ENCODE measurements around the gene PIP5KL1. TPM values are rescaled to one million over a fixed set of nuclear protein-coding genes. Genes with fewer than 3 reads are reported as not detected.
A peak's percentile ranks its signal among the peaks of the same experiment; 100 is the strongest.

PIP5KL1 gene
- total and polyA plus RNA-seq, 2 experiments from 2014 or later: 1.4 to 1.6 TPM

DNA sequence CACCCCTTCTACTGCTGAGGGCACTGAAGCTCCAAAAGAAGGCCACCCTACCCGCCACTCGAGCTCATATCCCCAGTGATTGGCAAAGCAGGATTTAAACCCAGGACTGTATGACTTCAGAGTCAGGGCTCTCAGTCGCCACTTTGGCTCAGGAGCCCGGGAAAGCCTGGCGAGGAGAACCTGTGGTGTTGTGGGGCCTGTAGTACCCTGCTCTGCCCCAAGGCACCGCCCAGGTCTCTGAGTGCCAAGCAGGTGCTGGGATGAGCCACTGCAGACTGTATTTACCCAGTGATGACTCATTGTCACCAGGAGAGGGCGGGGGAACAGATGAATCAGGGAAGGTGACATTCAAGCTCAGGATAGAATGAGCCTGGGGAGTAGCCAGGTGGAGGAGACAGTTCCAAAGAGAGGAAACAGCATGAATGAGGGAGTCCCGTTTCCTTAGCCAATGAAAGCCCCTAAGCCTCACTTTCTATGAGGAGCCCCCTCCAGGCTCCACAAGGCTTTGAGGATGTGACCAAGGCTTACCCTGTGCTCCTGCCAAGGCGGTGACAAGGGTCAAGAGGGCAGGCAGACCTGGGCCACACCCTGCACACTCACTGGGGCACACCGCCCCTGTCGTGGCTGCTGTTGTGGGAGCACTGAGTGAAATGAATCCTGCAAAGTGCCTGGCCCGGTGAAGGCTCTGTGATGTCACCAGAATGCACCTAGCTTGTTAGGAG, 24.9 kb upstream of the PIP5KL1 start:
- Histone ChIP-seq H3K27me3 (no peaks in the 10 kb centered on the region), H2AFZ (no peak overlapping the region), H3K4me2 (peak overlapping the region; percentile 64), H3K79me2 (peaks cover 95% of the 10 kb centered on the region), H3K9me3 (ENCODE audit: low read depth) (no peaks in the 10 kb centered on the region), H3K9me2 (replicated peaks; ENCODE audit: insufficient read depth) (no peaks in the 10 kb centered on the region), H3K4me1 (ENCODE audit: insufficient read depth) (peaks cover 49% of the 10 kb centered on the region), H3K27ac (peak overlapping the region; percentile 90), H4K20me1 (ENCODE audit: insufficient read depth, poor library complexity, severe bottlenecking) (peaks cover 33% of the 10 kb centered on the region), H3K4me3 (no peak overlapping the region), H3K36me3 (replicated peaks; ENCODE audit: insufficient read depth, low read depth) (no peaks in the 10 kb centered on the region)
- TF ChIP-seq, protein P1, sequence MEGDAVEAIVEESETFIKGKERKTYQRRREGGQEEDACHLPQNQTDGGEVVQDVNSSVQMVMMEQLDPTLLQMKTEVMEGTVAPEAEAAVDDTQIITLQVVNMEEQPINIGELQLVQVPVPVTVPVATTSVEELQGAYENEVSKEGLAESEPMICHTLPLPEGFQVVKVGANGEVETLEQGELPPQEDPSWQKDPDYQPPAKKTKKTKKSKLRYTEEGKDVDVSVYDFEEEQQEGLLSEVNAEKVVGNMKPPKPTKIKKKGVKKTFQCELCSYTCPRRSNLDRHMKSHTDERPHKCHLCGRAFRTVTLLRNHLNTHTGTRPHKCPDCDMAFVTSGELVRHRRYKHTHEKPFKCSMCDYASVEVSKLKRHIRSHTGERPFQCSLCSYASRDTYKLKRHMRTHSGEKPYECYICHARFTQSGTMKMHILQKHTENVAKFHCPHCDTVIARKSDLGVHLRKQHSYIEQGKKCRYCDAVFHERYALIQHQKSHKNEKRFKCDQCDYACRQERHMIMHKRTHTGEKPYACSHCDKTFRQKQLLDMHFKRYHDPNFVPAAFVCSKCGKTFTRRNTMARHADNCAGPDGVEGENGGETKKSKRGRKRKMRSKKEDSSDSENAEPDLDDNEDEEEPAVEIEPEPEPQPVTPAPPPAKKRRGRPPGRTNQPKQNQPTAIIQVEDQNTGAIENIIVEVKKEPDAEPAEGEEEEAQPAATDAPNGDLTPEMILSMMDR (IDR thresholded peaks at IDR 0.05; ENCODE audit: poor library complexity): peak; percentile 37
- TF ChIP-seq EZH2 (IDR thresholded peaks at IDR 0.05; ENCODE audit: borderline replicate concordance): no peak
- DNase-seq (ENCODE audit: low spot score): peak; percentile 90
- WGBS (ENCODE audit: low lambda C conversion rate, missing lambda C conversion rate): 53% methylated on average over 12 of the region's 12 CpGs

DNA sequence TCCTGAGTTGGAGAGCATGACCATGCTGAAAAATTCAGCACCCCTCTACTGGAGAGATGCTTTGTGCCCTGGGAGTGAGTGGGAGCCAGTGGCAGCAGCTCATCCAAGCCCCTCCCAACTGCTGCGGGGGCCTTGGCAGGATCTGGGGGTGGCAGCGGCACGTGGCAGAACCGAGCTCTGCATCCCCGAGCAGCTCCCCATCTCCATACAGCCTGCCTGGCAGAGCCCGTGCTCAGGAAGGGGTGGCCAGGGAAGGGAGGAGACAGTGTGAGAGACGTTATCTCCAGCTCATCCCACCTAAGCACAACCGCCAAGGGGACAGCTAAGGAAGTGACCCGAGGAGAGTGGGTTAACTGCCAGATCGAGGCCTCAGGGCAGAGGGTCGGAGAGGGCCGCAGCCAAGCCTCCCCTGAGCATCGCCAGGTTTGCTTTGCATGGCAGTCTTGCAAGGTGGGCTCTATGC, 24.3 kb upstream of the PIP5KL1 start:
- DNase-seq (ENCODE audit: low spot score): no peak
- no peak overlapping the region for H2AFZ ChIP-seq
- H3K36me3 ChIP-seq (replicated peaks; ENCODE audit: insufficient read depth, low read depth): no peaks in the 10 kb centered on the region
- H4K20me1 ChIP-seq (ENCODE audit: insufficient read depth, poor library complexity, severe bottlenecking): peaks cover 33% of the 10 kb centered on the region
- no peak for TF ChIP-seq EZH2 (IDR thresholded peaks at IDR 0.05; ENCODE audit: borderline replicate concordance)
- TF ChIP-seq EZH2phosphoT487 (IDR thresholded peaks at IDR 0.05; ENCODE audit: low read depth, severe bottlenecking, unreplicated experiment): no peak
- TF ChIP-seq, protein P1 (IDR thresholded peaks at IDR 0.05; ENCODE audit: poor library complexity): no peak
- H3K9me2 ChIP-seq (replicated peaks; ENCODE audit: insufficient read depth): no peaks in the 10 kb centered on the region
- no peaks in the 10 kb centered on the region for H3K9me3 ChIP-seq (ENCODE audit: low read depth)
- peak overlapping the region; percentile 61 for H3K4me2 ChIP-seq
- no peaks in the 10 kb centered on the region for H3K27me3 ChIP-seq
- peaks cover 45% of the 10 kb centered on the region for H3K4me1 ChIP-seq (ENCODE audit: insufficient read depth)
- no peak overlapping the region for H3K4me3 ChIP-seq
- peak overlapping the region; percentile 90 for H3K27ac ChIP-seq
- WGBS (ENCODE audit: low lambda C conversion rate, missing lambda C conversion rate): 84% methylated on average over 13 of the region's 13 CpGs
- peaks cover 96% of the 10 kb centered on the region for H3K79me2 ChIP-seq

DNA sequence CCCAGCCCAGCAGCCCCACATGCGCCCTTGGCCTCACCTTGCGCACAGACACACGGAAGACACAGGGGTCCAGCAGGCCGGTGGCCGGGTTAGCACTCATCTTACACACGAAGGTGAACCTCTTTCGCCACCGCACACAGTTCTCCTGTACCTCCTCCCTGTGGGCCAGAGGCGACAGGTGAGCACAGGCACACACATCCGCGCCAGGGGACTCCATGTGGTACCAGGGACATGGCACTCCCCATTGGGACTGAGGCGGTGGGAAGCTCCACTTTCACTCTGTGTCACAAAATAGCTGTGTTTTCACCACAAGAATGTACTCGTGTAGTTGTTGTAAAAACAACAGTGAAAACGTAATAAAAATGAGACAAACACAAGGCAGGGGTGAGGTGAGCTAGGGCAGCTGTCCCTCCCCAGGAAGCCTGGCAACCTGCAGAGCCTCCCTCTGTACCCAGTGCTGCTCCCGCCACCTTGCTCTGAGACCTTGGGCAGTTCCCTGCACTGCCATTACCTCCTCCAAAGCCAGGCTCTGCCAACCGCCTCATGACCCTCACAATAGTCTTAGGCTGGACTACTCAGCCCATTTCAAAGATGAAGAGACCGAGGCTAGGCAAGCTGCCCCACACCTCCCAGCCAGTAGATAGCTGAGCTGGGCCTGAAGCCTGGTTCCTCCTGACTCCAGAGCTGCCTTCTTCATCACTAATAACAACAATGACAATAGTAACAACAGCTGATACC, 23.4 kb upstream of the PIP5KL1 start:
- Histone ChIP-seq H2AFZ (no peak overlapping the region), H3K4me1 (ENCODE audit: insufficient read depth) (peaks cover 39% of the 10 kb centered on the region), H3K9me2 (replicated peaks; ENCODE audit: insufficient read depth) (no peaks in the 10 kb centered on the region), H3K9me3 (ENCODE audit: low read depth) (no peaks in the 10 kb centered on the region), H3K4me2 (no peak overlapping the region), H3K36me3 (replicated peaks; ENCODE audit: insufficient read depth, low read depth) (no peaks in the 10 kb centered on the region), H3K27me3 (no peaks in the 10 kb centered on the region), H3K79me2 (peaks cover 94% of the 10 kb centered on the region), H4K20me1 (ENCODE audit: insufficient read depth, poor library complexity, severe bottlenecking) (peaks cover 33% of the 10 kb centered on the region), H3K4me3 (no peak overlapping the region), H3K27ac (peak overlapping the region; percentile 90)
- no peak for DNase-seq (ENCODE audit: low spot score)
- WGBS (ENCODE audit: low lambda C conversion rate, missing lambda C conversion rate): 93% methylated on average over 17 of the region's 17 CpGs
- TF ChIP-seq EZH2 (IDR thresholded peaks at IDR 0.05; ENCODE audit: borderline replicate concordance) (no peak), EZH2phosphoT487 (IDR thresholded peaks at IDR 0.05; ENCODE audit: low read depth, severe bottlenecking, unreplicated experiment) (no peak)
- TF ChIP-seq, protein P1 (IDR thresholded peaks at IDR 0.05; ENCODE audit: poor library complexity): no peak
